ENCODE data around the gene FARP1. TPM values are rescaled to one million over a fixed set of nuclear protein-coding genes. Genes with fewer than 3 reads are reported as not detected.

FARP1 gene
- total and polyA plus RNA-seq, 10 of the 15 experiments (the other 5 are each of a cell fraction or from before 2014, with no cell fraction given) = 0.17 to 6.9 (median 0.68) TPM

DNA sequence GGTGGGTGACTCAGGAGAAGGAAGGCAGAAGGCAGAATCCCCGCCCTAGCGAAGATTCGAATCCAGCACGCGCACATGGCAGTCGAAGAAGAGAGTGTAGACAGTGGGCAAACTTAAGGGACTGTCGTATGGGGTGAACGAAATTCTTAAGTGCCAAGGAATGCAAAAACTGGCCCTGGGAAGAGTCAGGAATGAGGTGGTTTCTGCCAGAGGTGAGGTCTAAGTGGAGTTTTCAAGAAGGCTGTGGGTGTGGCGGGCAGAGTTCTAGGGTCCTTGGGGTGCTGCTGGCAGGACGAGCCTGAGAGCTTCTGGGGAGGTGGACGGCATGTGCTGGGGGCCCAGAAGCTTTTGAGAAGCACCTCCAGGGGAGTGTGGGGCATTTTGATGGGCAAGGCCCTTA lies 98.1 kb downstream of the FARP1 start:
- Histone ChIP-seq H3K27ac (ENCODE audit: control insufficient read depth, insufficient read depth) (no peak overlapping the region), H3K36me3 (ENCODE audit: control insufficient read depth in 2 of 2, insufficient read depth in 2 of 2, low read length in 1 of 2) (no peaks in the 10 kb centered on the region), H3K9ac (ENCODE audit: control insufficient read depth, insufficient read depth, low read length) (no peak overlapping the region), H3K4me3 (no peak overlapping the region), H4K20me1 (ENCODE audit: control insufficient read depth, insufficient read depth) (no peaks in the 10 kb centered on the region), H2AFZ (ENCODE audit: control insufficient read depth, low read depth, low read length) (no peak overlapping the region), H3K4me1 (ENCODE audit: control insufficient read depth, insufficient read depth, low read length) (no peaks in the 10 kb centered on the region), H3K4me2 (ENCODE audit: control insufficient read depth, insufficient read depth) (no peak overlapping the region), H3K9me3 (replicated peaks; ENCODE audit: control insufficient read depth, insufficient read depth, low read length) (no peaks in the 10 kb centered on the region), H3K27me3 (replicated peaks in 1 of 2; ENCODE audit: control insufficient read depth in 2 of 2, insufficient read depth in 2 of 2, low read length in 1 of 2) (no peaks in the 10 kb centered on the region), H3K79me2 (ENCODE audit: control insufficient read depth, insufficient read depth, low read length) (no peaks in the 10 kb centered on the region)
- TF ChIP-seq NR2F1 (conservative IDR thresholded peaks at IDR 0.05) (no peak), POLR2A (IDR thresholded peaks at IDR 0.05; ENCODE audit: low read depth, low read length) (no peak), NBN (IDR thresholded peaks at IDR 0.05) (no peak), CREB1 (IDR thresholded peaks at IDR 0.05; ENCODE audit: low read depth) (no peak), CHD2 (IDR thresholded peaks at IDR 0.05; ENCODE audit: borderline replicate concordance, low read depth, low read length) (no peak), GATAD2B (conservative IDR thresholded peaks at IDR 0.05; ENCODE audit: low read depth) (no peak), GABPA (IDR thresholded peaks at IDR 0.05; ENCODE audit: low read depth) (no peak), JUNB (IDR thresholded peaks at IDR 0.05) (no peak), PRDM15 (CRISPR knock-in tag; IDR thresholded peaks at IDR 0.05) (no peak), SIX5 (IDR thresholded peaks at IDR 0.05; ENCODE audit: low read depth, low read length, severe bottlenecking) (no peak), ZSCAN29 (IDR thresholded peaks at IDR 0.05) (no peak), MTA3 (IDR thresholded peaks at IDR 0.05; ENCODE audit: borderline replicate concordance, low read length) (no peak), MEF2A (IDR thresholded peaks at IDR 0.05; ENCODE audit: insufficient read depth, low read depth, low read length) (no peak), WRNIP1 (IDR thresholded peaks at IDR 0.05; ENCODE audit: borderline replicate concordance, low read depth, low read length) (no peak), SRF (IDR thresholded peaks at IDR 0.05; ENCODE audit: low read depth in 2 of 2, low read length in 2 of 2) (no peak), PAX8 (IDR thresholded peaks at IDR 0.05) (no peak), IKZF2 (IDR thresholded peaks at IDR 0.05) (no peak), CBX5 (IDR thresholded peaks at IDR 0.05; ENCODE audit: low read depth) (no peak), SMAD1 (IDR thresholded peaks at IDR 0.05; ENCODE audit: low read depth, partially characterized antibody) (no peak)
- TF ChIP-seq, protein P1, sequence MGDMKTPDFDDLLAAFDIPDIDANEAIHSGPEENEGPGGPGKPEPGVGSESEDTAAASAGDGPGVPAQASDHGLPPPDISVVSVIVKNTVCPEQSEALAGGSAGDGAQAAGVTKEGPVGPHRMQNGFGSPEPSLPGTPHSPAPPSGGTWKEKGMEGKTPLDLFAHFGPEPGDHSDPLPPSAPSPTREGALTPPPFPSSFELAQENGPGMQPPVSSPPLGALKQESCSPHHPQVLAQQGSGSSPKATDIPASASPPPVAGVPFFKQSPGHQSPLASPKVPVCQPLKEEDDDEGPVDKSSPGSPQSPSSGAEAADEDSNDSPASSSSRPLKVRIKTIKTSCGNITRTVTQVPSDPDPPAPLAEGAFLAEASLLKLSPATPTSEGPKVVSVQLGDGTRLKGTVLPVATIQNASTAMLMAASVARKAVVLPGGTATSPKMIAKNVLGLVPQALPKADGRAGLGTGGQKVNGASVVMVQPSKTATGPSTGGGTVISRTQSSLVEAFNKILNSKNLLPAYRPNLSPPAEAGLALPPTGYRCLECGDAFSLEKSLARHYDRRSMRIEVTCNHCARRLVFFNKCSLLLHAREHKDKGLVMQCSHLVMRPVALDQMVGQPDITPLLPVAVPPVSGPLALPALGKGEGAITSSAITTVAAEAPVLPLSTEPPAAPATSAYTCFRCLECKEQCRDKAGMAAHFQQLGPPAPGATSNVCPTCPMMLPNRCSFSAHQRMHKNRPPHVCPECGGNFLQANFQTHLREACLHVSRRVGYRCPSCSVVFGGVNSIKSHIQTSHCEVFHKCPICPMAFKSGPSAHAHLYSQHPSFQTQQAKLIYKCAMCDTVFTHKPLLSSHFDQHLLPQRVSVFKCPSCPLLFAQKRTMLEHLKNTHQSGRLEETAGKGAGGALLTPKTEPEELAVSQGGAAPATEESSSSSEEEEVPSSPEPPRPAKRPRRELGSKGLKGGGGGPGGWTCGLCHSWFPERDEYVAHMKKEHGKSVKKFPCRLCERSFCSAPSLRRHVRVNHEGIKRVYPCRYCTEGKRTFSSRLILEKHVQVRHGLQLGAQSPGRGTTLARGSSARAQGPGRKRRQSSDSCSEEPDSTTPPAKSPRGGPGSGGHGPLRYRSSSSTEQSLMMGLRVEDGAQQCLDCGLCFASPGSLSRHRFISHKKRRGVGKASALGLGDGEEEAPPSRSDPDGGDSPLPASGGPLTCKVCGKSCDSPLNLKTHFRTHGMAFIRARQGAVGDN (IDR thresholded peaks at IDR 0.05) = no peak
- DNase-seq (ENCODE audit: low read depth, low spot score) (no peak), ATAC-seq (no peak), FAIRE-seq (no peak)
- in situ Hi-C loops (cut with MboI) = no loop called here
- no TSS peak for BruUV-seq (replicated peaks)
- intact Hi-C loops (cut with micrococcal nuclease; ENCODE audit: unreplicated experiment) = no loop called here
- WGBS (ENCODE audit: insufficient coverage, insufficient replicate concordance, low lambda C conversion rate, missing lambda C conversion rate) = 49% methylated on average over 11 of the region's 11 CpGs
- ChIA-PET POLR2A (no interaction called here), CTCF (no interaction called here), RAD21 (ENCODE audit: unreplicated experiment) (no interaction called here), SMC1A (ENCODE audit: uncharacterized antibody, unreplicated experiment) (no interaction called here)
